HL-60 (cell line): ENCODE data around the gene ZNF121.
"Not testable (repeated sequence)": the region's sequence is repeated elsewhere in the genome, so short reads cannot be mapped to it uniquely, and the experiment has no call there.

Experiments
- DNase-seq, 2 experiments: peaks; one replicate each; pipeline ENCODE4 v3.0.0-alpha.2; 2010 to 2020; ENCODE audit warnings: low read depth in 1 of 2, low spot score in 1 of 2
- H3K27ac ChIP-seq: fragments of 250-450 bp; sonication (Bioruptor Pico); replicated peaks from 2 replicates; pipeline ENCODE4 v1.5.1; 2020; ENCODE audit warnings: mild to moderate bottlenecking, moderate library complexity
- H3K27me3 ChIP-seq: fragments of 250-450 bp; sonication (Bioruptor Pico); 2 replicates; pipeline ENCODE4 v1.5.1; 2021; ENCODE audit warnings: mild to moderate bottlenecking, moderate library complexity; ENCODE audit not compliant: insufficient read depth, poor library complexity, severe bottlenecking
- H3K4me3 ChIP-seq: replicated peaks from 2 replicates; pipeline ENCODE4 v1.5.1; 2011; ENCODE audit warnings: mild to moderate bottlenecking, control low read depth, low read length; ENCODE audit not compliant: insufficient read depth
- CTCF ChIP-seq: IDR thresholded peaks from one replicate; pipeline ENCODE4 v1.5.1; 2011; ENCODE audit warnings: low read length, control low read depth, inconsistent platforms; ENCODE audit not compliant: insufficient read depth
- GABPA ChIP-seq: IDR thresholded peaks from 2 replicates; pipeline ENCODE4 v1.6.1; 2012; ENCODE audit warnings: low read depth
- POLR2AphosphoS5 ChIP-seq: IDR thresholded peaks from 2 replicates; pipeline ENCODE4 v1.6.1; 2012; ENCODE audit warnings: low read depth
- SPI1 ChIP-seq: IDR thresholded peaks from 2 replicates; pipeline ENCODE4 v1.6.1; 2012; ENCODE audit warnings: low read depth, mild to moderate bottlenecking, borderline replicate concordance
- TF ChIP-seq, protein P1 (sequence below): IDR thresholded peaks from 2 replicates; pipeline ENCODE4 v1.6.1; 2012; ENCODE audit warnings: low read depth; ENCODE audit not compliant: insufficient replicate concordance

Gene ZNF121

GRCh38 chr19:9565900-9566705 is 18.2 kb downstream of the ZNF121 start:
- H3K4me3 ChIP-seq: no peak overlapping the region
- no peak for DNase-seq
- TF ChIP-seq SPI1: no peak
- TF ChIP-seq CTCF: no peak
- TF ChIP-seq, protein P1, sequence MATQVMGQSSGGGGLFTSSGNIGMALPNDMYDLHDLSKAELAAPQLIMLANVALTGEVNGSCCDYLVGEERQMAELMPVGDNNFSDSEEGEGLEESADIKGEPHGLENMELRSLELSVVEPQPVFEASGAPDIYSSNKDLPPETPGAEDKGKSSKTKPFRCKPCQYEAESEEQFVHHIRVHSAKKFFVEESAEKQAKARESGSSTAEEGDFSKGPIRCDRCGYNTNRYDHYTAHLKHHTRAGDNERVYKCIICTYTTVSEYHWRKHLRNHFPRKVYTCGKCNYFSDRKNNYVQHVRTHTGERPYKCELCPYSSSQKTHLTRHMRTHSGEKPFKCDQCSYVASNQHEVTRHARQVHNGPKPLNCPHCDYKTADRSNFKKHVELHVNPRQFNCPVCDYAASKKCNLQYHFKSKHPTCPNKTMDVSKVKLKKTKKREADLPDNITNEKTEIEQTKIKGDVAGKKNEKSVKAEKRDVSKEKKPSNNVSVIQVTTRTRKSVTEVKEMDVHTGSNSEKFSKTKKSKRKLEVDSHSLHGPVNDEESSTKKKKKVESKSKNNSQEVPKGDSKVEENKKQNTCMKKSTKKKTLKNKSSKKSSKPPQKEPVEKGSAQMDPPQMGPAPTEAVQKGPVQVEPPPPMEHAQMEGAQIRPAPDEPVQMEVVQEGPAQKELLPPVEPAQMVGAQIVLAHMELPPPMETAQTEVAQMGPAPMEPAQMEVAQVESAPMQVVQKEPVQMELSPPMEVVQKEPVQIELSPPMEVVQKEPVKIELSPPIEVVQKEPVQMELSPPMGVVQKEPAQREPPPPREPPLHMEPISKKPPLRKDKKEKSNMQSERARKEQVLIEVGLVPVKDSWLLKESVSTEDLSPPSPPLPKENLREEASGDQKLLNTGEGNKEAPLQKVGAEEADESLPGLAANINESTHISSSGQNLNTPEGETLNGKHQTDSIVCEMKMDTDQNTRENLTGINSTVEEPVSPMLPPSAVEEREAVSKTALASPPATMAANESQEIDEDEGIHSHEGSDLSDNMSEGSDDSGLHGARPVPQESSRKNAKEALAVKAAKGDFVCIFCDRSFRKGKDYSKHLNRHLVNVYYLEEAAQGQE: no peak
- no peak; the same call in 1 of the 2 replicates for TF ChIP-seq POLR2AphosphoS5
- no peak for TF ChIP-seq GABPA
- no peak overlapping the region for H3K27ac ChIP-seq
- no peaks in the 10 kb centered on the region for H3K27me3 ChIP-seq

DNA sequence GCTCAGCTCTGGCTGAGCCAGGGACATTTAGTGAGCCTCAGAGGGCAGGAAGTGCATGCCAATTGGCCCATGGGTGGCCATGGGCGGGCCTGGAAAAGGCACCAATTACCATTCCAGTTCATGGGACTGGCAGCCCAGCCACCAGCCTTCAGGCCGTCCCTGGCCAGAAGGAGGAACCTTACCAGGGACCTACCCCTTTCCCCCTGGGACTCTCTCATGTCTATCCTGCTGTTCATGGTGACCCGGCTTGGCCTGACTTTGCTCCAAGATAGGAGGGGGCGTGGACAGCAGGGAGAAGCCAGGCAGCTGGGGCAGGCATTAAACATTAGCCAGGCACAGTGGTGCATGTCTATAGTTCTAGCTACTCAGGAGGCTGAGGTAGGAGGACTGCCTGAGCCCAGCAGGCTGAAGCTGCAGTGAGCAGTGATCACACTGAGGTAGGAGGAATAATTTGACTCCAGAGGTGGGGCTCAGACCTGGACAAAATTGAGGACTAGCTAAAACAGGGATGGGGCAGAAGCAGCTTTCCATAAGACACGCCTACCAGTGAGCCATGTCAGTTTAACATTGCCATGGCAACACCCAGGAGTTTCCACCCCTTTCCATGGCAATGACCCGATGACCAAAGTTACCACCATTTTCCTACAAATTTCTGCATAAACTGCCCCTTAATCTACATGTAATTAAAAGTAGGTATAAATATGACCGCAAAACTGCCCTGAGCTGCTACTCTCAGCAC is 31.6 kb downstream of the ZNF121 start:
- H3K4me3 ChIP-seq: no peak overlapping the region
- TF ChIP-seq, protein P1: no peak
- no peak for TF ChIP-seq SPI1
- TF ChIP-seq GABPA: no peak
- no peak for TF ChIP-seq CTCF
- DNase-seq: no peak
- H3K27ac ChIP-seq: no peak overlapping the region
- no peaks in the 10 kb centered on the region for H3K27me3 ChIP-seq

- H3K27ac ChIP-seq: no peak overlapping the region
- H3K27me3 ChIP-seq: no peaks in the 10 kb centered on the region
- TF ChIP-seq GABPA: no peak
- TF ChIP-seq CTCF: no peak
- TF ChIP-seq, protein P1: no peak
- no peak for TF ChIP-seq POLR2AphosphoS5
- TF ChIP-seq SPI1: no peak
- H3K4me3 ChIP-seq: no peak overlapping the region
- DNase-seq: no peak
Measured at GRCh38 chr19:9547870-9548269, 36.4 kb downstream of the ZNF121 start.

DNA sequence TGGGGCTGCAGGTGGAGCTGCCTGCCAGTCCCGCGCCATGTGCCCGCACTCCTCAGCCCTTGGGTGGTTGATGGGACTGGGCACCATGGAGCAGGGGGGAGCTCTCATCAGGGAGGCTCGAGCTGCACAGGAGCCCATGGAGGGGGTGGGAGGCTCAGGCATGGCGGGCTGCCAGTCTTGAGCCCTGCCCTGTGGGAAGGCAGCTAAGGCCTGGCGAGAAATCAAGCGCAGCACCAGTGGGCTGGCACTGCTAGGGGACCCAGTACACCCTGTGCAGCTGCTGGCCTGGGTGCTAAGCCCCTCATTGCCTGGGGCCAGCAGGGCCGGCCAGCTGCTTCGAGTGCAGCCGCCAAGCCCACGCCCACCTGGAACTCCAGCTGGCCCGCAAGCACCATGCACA is 43.0 kb downstream of the ZNF121 start:
- H3K27ac ChIP-seq, DNase-seq, H3K4me3 ChIP-seq: not testable (repeated sequence)

DNA sequence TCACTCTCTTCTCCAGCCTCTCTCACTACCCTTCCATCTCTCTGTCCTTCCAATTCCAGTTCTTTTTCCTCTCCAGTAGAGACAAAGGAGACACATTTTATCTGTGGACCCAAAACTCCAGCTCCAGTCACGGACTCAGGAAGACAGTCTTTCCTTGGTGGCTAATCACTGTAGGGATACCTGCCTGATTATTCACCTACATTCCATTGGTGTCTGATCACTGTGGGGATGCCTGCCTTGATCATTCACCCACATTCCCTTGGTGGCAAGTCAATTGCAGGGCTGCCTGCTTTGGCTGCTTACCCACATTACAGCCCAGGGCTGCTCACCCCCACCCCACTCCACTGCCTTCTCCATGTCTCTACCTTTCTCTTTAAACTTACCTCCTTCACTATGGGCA is 44.4 kb downstream of the ZNF121 start:
- not testable (repeated sequence) for H3K27ac ChIP-seq, H3K4me3 ChIP-seq, H3K27me3 ChIP-seq, DNase-seq

More for the DNA sequence above, 43.0 kb downstream of the ZNF121 start:
- H3K27me3 ChIP-seq: not testable (repeated sequence)
